SK-N-SH treated with all-trans-retinoic acid at 6 μM for 48 hours (cell line): ENCODE results near the gene GGA3.

Source experiments
- ATAC-seq: fragments of 200-7000 bp; cut with Tn5 transposase; 3 replicates; pipeline ENCODE4 v1.9.1; 2020; ENCODE audit warnings: mild to moderate bottlenecking, moderate library complexity
- BACH2 ChIP-seq: fragments of 250-450 bp; sonication (Bioruptor Pico); IDR thresholded peaks from 2 replicates; pipeline ENCODE4 v1.9.0; 2021; ENCODE audit warnings: mild to moderate bottlenecking, borderline replicate concordance
- CREB5 ChIP-seq: fragments of 250-450 bp; sonication (Bioruptor Pico); IDR thresholded peaks from 2 replicates; pipeline ENCODE4 v1.5.1; 2020; ENCODE audit warnings: low read depth, mild to moderate bottlenecking, moderate library complexity
- CSDC2 ChIP-seq: fragments of 250-450 bp; sonication (Bioruptor Pico); IDR thresholded peaks from 2 replicates; pipeline ENCODE4 v1.5.0; 2020; ENCODE audit warnings: mild to moderate bottlenecking, moderate library complexity
- CSRNP3 ChIP-seq: fragments of 250-450 bp; sonication (Bioruptor Pico); IDR thresholded peaks from 2 replicates; pipeline ENCODE4 v1.5.1; 2021; ENCODE audit warnings: mild to moderate bottlenecking, moderate library complexity
- ESRRG ChIP-seq: fragments of 250-450 bp; sonication (Bioruptor Pico); IDR thresholded peaks from 2 replicates; pipeline ENCODE4 v1.6.1; 2021; ENCODE audit warnings: mild to moderate bottlenecking
- GLIS3 ChIP-seq: fragments of 250-450 bp; sonication (Bioruptor Pico); IDR thresholded peaks from 2 replicates; pipeline ENCODE4 v1.5.0; 2020; ENCODE audit warnings: mild to moderate bottlenecking, moderate library complexity
- ISL1 ChIP-seq: fragments of 250-450 bp; sonication (Bioruptor Pico); IDR thresholded peaks from 2 replicates; pipeline ENCODE4 v2.1.2; 2022; ENCODE audit warnings: mild to moderate bottlenecking, moderate library complexity
- OSR1 ChIP-seq: fragments of 250-450 bp; sonication (Bioruptor Pico); IDR thresholded peaks from 2 replicates; pipeline ENCODE4 v1.8.0; 2022; ENCODE audit warnings: moderate library complexity, mild to moderate bottlenecking, inconsistent platforms
- PATZ1 ChIP-seq: fragments of 250-450 bp; sonication (Bioruptor Pico); IDR thresholded peaks from 2 replicates; pipeline ENCODE4 v1.8.0; 2020; ENCODE audit warnings: mild to moderate bottlenecking, moderate library complexity, borderline replicate concordance
- POU6F1 ChIP-seq: fragments of 250-450 bp; sonication (Bioruptor Pico); IDR thresholded peaks from 2 replicates; pipeline ENCODE4 v1.8.0; 2021; ENCODE audit warnings: low read depth, mild to moderate bottlenecking, moderate library complexity, borderline replicate concordance
- PPARA ChIP-seq: fragments of 250-450 bp; sonication (Bioruptor Pico); IDR thresholded peaks from 2 replicates; pipeline ENCODE4 v1.5.0; 2020; ENCODE audit warnings: mild to moderate bottlenecking, borderline replicate concordance
- SNAI2 ChIP-seq: fragments of 250-450 bp; sonication (Bioruptor Pico); IDR thresholded peaks from 2 replicates; pipeline ENCODE4 v1.5.0; 2020; ENCODE audit warnings: mild to moderate bottlenecking, moderate library complexity
- TCF4 ChIP-seq: fragments of 250-450 bp; sonication (Bioruptor Pico); IDR thresholded peaks from 2 replicates; pipeline ENCODE4 v1.8.0; 2021; ENCODE audit warnings: mild to moderate bottlenecking, moderate library complexity, borderline replicate concordance
- TOX ChIP-seq: fragments of 250-450 bp; sonication (Bioruptor Pico); IDR thresholded peaks from 2 replicates; pipeline ENCODE4 v1.8.0; 2021; ENCODE audit warnings: mild to moderate bottlenecking, moderate library complexity, borderline replicate concordance
- ZC3H10 ChIP-seq: fragments of 250-450 bp; sonication (Bioruptor Pico); IDR thresholded peaks from 2 replicates; pipeline ENCODE4 v1.5.1; 2021; ENCODE audit warnings: mild to moderate bottlenecking, moderate library complexity
- ZFP3 ChIP-seq: fragments of 250-450 bp; sonication (Bioruptor Pico); IDR thresholded peaks from 2 replicates; pipeline ENCODE4 v1.5.0; 2020; ENCODE audit warnings: mild to moderate bottlenecking, moderate library complexity
- ZFP30 ChIP-seq: fragments of 450-650 bp; formaldehyde crosslinking; IDR thresholded peaks from 2 replicates; pipeline ENCODE4 v1.5.0; 2022; ENCODE audit warnings: mild to moderate bottlenecking, moderate library complexity
- ZNF565 ChIP-seq: fragments of 450-650 bp; formaldehyde crosslinking; conservative IDR thresholded peaks from 2 replicates; pipeline ENCODE4 v1.5.0; 2020; ENCODE audit warnings: low read depth, mild to moderate bottlenecking, moderate library complexity
- ZNF8 ChIP-seq: fragments of 450-650 bp; formaldehyde crosslinking; IDR thresholded peaks from 2 replicates; pipeline ENCODE4 v1.5.0; 2020; ENCODE audit warnings: mild to moderate bottlenecking, moderate library complexity

The GGA3 gene

GRCh38 chr17:75241996-75242460 is 19.4 kb downstream of the GGA3 start (continued):
- no peak for TF ChIP-seq PATZ1 (CRISPR knock-in tag)
- no peak for TF ChIP-seq ESRRG (CRISPR knock-in tag)

GRCh38 chr17:75241502-75241901 is 19.9 kb downstream of the GGA3 start:
- TF ChIP-seq CSRNP3 (CRISPR knock-in tag) = no peak
- no peak for ATAC-seq

GRCh38 chr17:75241143-75241430 is 20.3 kb downstream of the GGA3 start:
- no peak for ATAC-seq
- TF ChIP-seq GLIS3 (no peak), ZNF565 (CRISPR knock-in tag) (no peak), ZNF8 (CRISPR knock-in tag) (no peak), CSRNP3 (CRISPR knock-in tag) (no peak), OSR1 (CRISPR knock-in tag) (no peak), TCF4 (CRISPR knock-in tag) (no peak), PATZ1 (CRISPR knock-in tag) (no peak), ZFP30 (CRISPR knock-in tag) (no peak), ZFP3 (CRISPR knock-in tag) (no peak), BACH2 (CRISPR knock-in tag) (no peak), SNAI2 (CRISPR knock-in tag) (no peak), ZC3H10 (no peak), PPARA (no peak), CSDC2 (CRISPR knock-in tag) (no peak), ISL1 (no peak)

GRCh38 chr17:75240394-75241142 is 20.8 kb downstream of the GGA3 start:
- ATAC-seq = peak; percentile 68
- TF ChIP-seq ZNF8 (CRISPR knock-in tag) = no peak
- no peak for TF ChIP-seq SNAI2 (CRISPR knock-in tag)
- TF ChIP-seq TOX = no peak
- TF ChIP-seq PPARA = no peak
- no peak for TF ChIP-seq CSRNP3 (CRISPR knock-in tag)
- TF ChIP-seq POU6F1 (CRISPR knock-in tag) = no peak
- TF ChIP-seq ZC3H10 = no peak
- TF ChIP-seq ISL1 = no peak
- no peak for TF ChIP-seq GLIS3
- TF ChIP-seq TCF4 (CRISPR knock-in tag) = no peak
- no peak for TF ChIP-seq PATZ1 (CRISPR knock-in tag)
- TF ChIP-seq BACH2 (CRISPR knock-in tag) = no peak
- no peak for TF ChIP-seq CREB5 (CRISPR knock-in tag)
